GM12874 (cell line): ENCODE results near the gene PTGES3L.

Experiments used
- TF ChIP-seq, protein P1 (sequence below): IDR thresholded peaks from 2 replicates; pipeline ENCODE4 v1.5.1; 2011; ENCODE audit warnings: low read depth, mild to moderate bottlenecking, control low read depth, low read length, moderate library complexity; ENCODE audit not compliant: insufficient read depth

The PTGES3L gene

DNA sequence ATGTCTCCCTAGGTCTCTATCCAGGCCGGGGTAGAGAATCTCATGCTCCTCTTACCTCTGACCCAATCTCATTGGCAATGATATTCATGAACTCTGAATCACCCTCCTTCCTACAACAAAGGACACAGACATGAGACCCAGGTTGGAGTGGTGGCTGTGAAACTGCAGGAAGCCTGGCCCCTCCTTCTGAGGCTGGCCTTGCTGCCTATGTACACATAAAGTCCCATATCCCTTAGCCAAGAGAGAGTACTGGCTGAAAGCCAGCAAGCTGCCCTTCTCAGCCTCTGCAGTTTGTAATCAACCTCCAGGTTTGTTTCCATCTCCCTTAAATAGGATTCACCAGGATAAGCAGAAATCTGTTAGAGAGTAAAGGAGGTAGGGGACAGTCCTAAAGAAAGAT is 26.2 kb downstream of the PTGES3L start:
- TF ChIP-seq, protein P1, sequence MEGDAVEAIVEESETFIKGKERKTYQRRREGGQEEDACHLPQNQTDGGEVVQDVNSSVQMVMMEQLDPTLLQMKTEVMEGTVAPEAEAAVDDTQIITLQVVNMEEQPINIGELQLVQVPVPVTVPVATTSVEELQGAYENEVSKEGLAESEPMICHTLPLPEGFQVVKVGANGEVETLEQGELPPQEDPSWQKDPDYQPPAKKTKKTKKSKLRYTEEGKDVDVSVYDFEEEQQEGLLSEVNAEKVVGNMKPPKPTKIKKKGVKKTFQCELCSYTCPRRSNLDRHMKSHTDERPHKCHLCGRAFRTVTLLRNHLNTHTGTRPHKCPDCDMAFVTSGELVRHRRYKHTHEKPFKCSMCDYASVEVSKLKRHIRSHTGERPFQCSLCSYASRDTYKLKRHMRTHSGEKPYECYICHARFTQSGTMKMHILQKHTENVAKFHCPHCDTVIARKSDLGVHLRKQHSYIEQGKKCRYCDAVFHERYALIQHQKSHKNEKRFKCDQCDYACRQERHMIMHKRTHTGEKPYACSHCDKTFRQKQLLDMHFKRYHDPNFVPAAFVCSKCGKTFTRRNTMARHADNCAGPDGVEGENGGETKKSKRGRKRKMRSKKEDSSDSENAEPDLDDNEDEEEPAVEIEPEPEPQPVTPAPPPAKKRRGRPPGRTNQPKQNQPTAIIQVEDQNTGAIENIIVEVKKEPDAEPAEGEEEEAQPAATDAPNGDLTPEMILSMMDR, result no peak

GRCh38 chr17:42950044-42950783 is 29.7 kb downstream of the PTGES3L start:
- TF ChIP-seq, protein P1, result no peak

DNA sequence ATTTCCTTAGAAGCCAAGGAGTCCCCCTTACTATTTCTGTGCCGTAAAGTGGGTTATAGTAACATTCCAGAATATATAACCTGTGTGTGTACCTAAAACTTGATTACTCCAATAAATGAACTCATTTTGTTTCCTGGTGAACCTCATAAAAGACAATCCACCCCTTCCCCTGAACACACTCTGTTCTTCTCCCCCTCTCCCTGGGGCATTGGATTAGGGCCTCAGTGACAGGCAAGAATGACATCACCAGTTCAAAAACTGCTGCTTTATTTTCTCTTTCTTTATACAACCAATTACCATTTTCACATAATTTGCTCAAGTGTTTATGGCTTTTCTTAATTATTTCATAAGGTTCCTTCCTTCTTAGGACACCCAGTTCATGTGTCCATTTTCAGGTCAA is 33.1 kb downstream of the PTGES3L start:
- TF ChIP-seq, protein P1, result no peak

- TF ChIP-seq, protein P1, result no peak
These were observed 35.7 kb downstream of the PTGES3L start for GRCh38 chr17:42944211-42944610.

- TF ChIP-seq, protein P1, result peak; percentile 45
These were observed 41.9 kb downstream of the PTGES3L start for GRCh38 chr17:42937712-42938596.

DNA sequence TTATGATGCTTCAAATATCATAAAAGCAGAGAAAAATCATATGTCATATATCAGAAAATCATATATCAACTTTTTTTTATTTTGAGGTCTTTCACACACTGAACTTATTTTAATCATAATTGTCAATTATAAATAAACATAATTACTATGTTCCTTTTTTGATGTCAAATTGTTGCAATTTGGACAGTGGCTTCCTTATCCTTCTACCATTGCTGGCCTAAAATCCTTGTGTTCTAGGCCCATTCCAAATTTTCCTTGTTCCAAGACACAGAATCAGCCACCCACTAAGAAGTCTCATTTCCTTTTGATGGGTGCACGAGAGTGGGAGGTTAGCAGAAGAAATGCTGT is 50.4 kb downstream of the PTGES3L start:
- TF ChIP-seq, protein P1, result no peak

- TF ChIP-seq, protein P1, result peak; percentile 50; the same call in 1 of the 2 replicates
These were observed 51.0 kb downstream of the PTGES3L start for GRCh38 chr17:42928714-42929496.
